22Rv1 (cell line): ENCODE data around the gene LRRK1.

Source experiments
- CTCF ChIP-seq: fragments of 450-650 bp; IDR thresholded peaks from 2 replicates; pipeline ENCODE4 v1.5.1; 2017; ENCODE audit warnings: mild to moderate bottlenecking
- ZFX ChIP-seq: fragments of 450-650 bp; IDR thresholded peaks from 2 replicates; pipeline ENCODE4 v1.6.1; 2017; ENCODE audit warnings: antibody characterized with exemption, borderline replicate concordance

GRCh38 chr15:100913961-100914360, 5.2 kb upstream of the LRRK1 start:
- no peak for TF ChIP-seq CTCF
- no peak for TF ChIP-seq ZFX
